ENCODE data around the gene NCAM2. TPM values are rescaled to one million over a fixed set of nuclear protein-coding genes. Genes with fewer than 3 reads are reported as not detected.
A peak's percentile ranks its signal among the peaks of the same experiment; 100 is the strongest.

Gene NCAM2
- total RNA-seq, 4 donors from 2014 or later: 3.2 to 9.1 (median 4.6) TPM

GRCh38 chr21:21002153-21002552 lies 3.9 kb downstream of the NCAM2 start:
- Histone ChIP-seq H3K4me3 (no peak overlapping the region), H3K9me3 (no peaks in the 10 kb centered on the region), H3K36me3 (no peaks in the 10 kb centered on the region), H3K27me3 (peaks cover 8% of the 10 kb centered on the region), H3K27ac (no peak overlapping the region), H3K4me1 (peaks cover 0 to 22% (median 8%) of the 10 kb centered on the region in 3 donors)
- 36 to 67% methylated on average over 4 of the region's 4 CpGs for WGBS, 2 donors (ENCODE audit: low coverage in 1 of 2)
- TF ChIP-seq POLR2A (IDR thresholded peaks at IDR 0.05) (no peak), EP300 (IDR thresholded peaks at IDR 0.05) (no peak), CTCF (IDR thresholded peaks at IDR 0.05) (no peak), POLR2AphosphoS5 (IDR thresholded peaks at IDR 0.05) (no peak)
- ATAC-seq: no peak

- TF ChIP-seq CTCF (IDR thresholded peaks at IDR 0.05) (peak in 1 of 4 experiments; percentile 16), EP300 (IDR thresholded peaks at IDR 0.05) (no peak), POLR2AphosphoS5 (IDR thresholded peaks at IDR 0.05) (no peak), POLR2A (IDR thresholded peaks at IDR 0.05) (no peak)
- Histone ChIP-seq H3K4me1 (peaks cover 0 to 6% (median 0%) of the 10 kb centered on the region in 3 donors), H3K9me3 (no peaks in the 10 kb centered on the region), H3K27me3 (no peaks in the 10 kb centered on the region), H3K27ac (no peak overlapping the region), H3K4me3 (no peak overlapping the region), H3K36me3 (no peaks in the 10 kb centered on the region)
- ATAC-seq: no peak
- WGBS, 2 donors (ENCODE audit: low coverage in 1 of 2): 56 to 66% methylated on average over 4 of the region's 4 CpGs
These were observed 5.5 kb downstream of the NCAM2 start for GRCh38 chr21:21003701-21004100.

GRCh38 chr21:21007606-21008005 lies 9.4 kb downstream of the NCAM2 start:
- Histone ChIP-seq H3K27ac (no peak overlapping the region), H3K4me1 (no peaks in the 10 kb centered on the region), H3K27me3 (no peaks in the 10 kb centered on the region), H3K36me3 (no peaks in the 10 kb centered on the region), H3K9me3 (no peaks in the 10 kb centered on the region), H3K4me3 (no peak overlapping the region)
- WGBS, 2 donors (ENCODE audit: low coverage in 1 of 2): 78 to 82% methylated on average over 5 to 6 of the region's 6 CpGs
- TF ChIP-seq CTCF (IDR thresholded peaks at IDR 0.05) (no peak), POLR2A (IDR thresholded peaks at IDR 0.05) (no peak), EP300 (IDR thresholded peaks at IDR 0.05) (no peak), POLR2AphosphoS5 (IDR thresholded peaks at IDR 0.05) (no peak)
- no peak for ATAC-seq

- 72 to 82% methylated on average over 3 of the region's 3 CpGs for WGBS, 2 donors (ENCODE audit: low coverage in 1 of 2)
These were observed 12.0 kb downstream of the NCAM2 start for GRCh38 chr21:21010228-21010627.

More at GRCh38 chr21:21010228-21010627, 12.0 kb downstream of the NCAM2 start:
- no peaks in the 10 kb centered on the region for H3K27me3 ChIP-seq
- TF ChIP-seq CTCF (IDR thresholded peaks at IDR 0.05): no peak
- no peak for TF ChIP-seq EP300 (IDR thresholded peaks at IDR 0.05)
- TF ChIP-seq POLR2A (IDR thresholded peaks at IDR 0.05): no peak
- TF ChIP-seq POLR2AphosphoS5 (IDR thresholded peaks at IDR 0.05): no peak
- H3K27ac ChIP-seq: no peak overlapping the region
- H3K9me3 ChIP-seq: no peaks in the 10 kb centered on the region
- H3K4me3 ChIP-seq: no peak overlapping the region
- H3K4me1 ChIP-seq: no peaks in the 10 kb centered on the region
- no peak for ATAC-seq
- H3K36me3 ChIP-seq: no peaks in the 10 kb centered on the region
